Breast epithelium (tissue), 4 donors: ENCODE data around the gene TMC5. TPM values are rescaled to one million over a fixed set of nuclear protein-coding genes. Genes with fewer than 3 reads are reported as not detected.
"Not testable (repeated sequence)": the region's sequence is repeated elsewhere in the genome, so short reads cannot be mapped to it uniquely, and the experiment has no call there.

Experiments used
- DNase-seq, 2 donors: peaks; one replicate each; pipeline ENCODE4 v3.0.0-alpha.2; 2019; ENCODE audit warnings: low spot score in 2 of 2
- H3K27ac ChIP-seq, 2 donors: fragments of 200-600 bp; sonication (generic) in 1 of 2; one replicate each; pipeline ENCODE4 v1.5.1; 2016 to 2019; ENCODE audit warnings: mild to moderate bottlenecking in 1 of 2
- H3K27me3 ChIP-seq, 2 donors: fragments of 200-600 bp; sonication (generic) in 1 of 2; one replicate each; pipeline versions ENCODE4 v1.5.1 to v1.6.0; 2017 to 2019; ENCODE audit warnings: control low read depth in 1 of 2, mild to moderate bottlenecking in 1 of 2
- H3K36me3 ChIP-seq: fragments of 200-600 bp; one replicate; pipeline ENCODE4 v1.5.1; 2019
- H3K4me1 ChIP-seq, 2 donors: fragments of 200-600 bp; sonication (generic); one replicate each; pipeline ENCODE4 v1.5.1; 2016 to 2019; ENCODE audit warnings: control low read depth in 1 of 2
- H3K4me3 ChIP-seq, 3 donors: fragments of 200-600 bp; sonication (generic); 1 replicate in 2 of 3; 2 replicates in 1 of 3; pipeline ENCODE4 v1.5.1; 2016 to 2019; ENCODE audit warnings: mild to moderate bottlenecking in 3 of 3, moderate library complexity in 2 of 3
- H3K9me3 ChIP-seq, 2 donors: fragments of 200-600 bp; sonication (generic) in 1 of 2; one replicate each; pipeline ENCODE4 v1.5.1; 2016 to 2019; ENCODE audit warnings: control low read depth in 1 of 2
- CTCF ChIP-seq, 3 donors: fragments of 450-650 bp; IDR thresholded peaks; one replicate each; pipeline ENCODE4 v1.5.1; 2016 to 2017; ENCODE audit warnings: antibody characterized with exemption in 3 of 3, mild to moderate bottlenecking in 3 of 3, moderate library complexity in 3 of 3
- POLR2A ChIP-seq: fragments of 450-650 bp; IDR thresholded peaks from one replicate; pipeline ENCODE4 v1.6.1; 2016; ENCODE audit warnings: antibody characterized with exemption, mild to moderate bottlenecking, moderate library complexity
- POLR2AphosphoS5 ChIP-seq, 3 donors: sonication (generic); formaldehyde crosslinking; IDR thresholded peaks; one replicate each; pipeline ENCODE4 v1.6.1; 2017; ENCODE audit warnings: antibody characterized with exemption in 3 of 3
- intact Hi-C: fragments of 100-400 bp; cut with DNase I; formaldehyde crosslinking; loops from one replicate; pipeline ENCODE4 v1.15.1; 2023; ENCODE audit warnings: low total_unique reads
- total RNA-seq, 3 donors: library from RNA; depleted of rRNA; stranded (reverse); fragments of >200 nt; gene quantifications; one replicate each; pipeline ENCODE4 v1.1.0, GENCODE V29; 2016

TMC5 gene
- total RNA-seq, 3 donors from 2014 or later = under 0.01 to 40.3 (median 28.8) TPM

- H3K36me3 ChIP-seq = no peaks in the 10 kb centered on the region
- no peak for DNase-seq
- H3K4me3 ChIP-seq = no peak overlapping the region
- H3K27ac ChIP-seq = peak overlapping the region; percentile 66 to 77
- no peaks in the 10 kb centered on the region for H3K27me3 ChIP-seq
- no peaks in the 10 kb centered on the region for H3K4me1 ChIP-seq
- intact Hi-C loops = no loop called here
- no peaks in the 10 kb centered on the region for H3K9me3 ChIP-seq
- TF ChIP-seq POLR2A (no peak), POLR2AphosphoS5 (IDR thresholded peaks at IDR 0.05) (no peak), CTCF (IDR thresholded peaks at IDR 0.05) (no peak)
Measured at GRCh38 chr16:19393226-19394111, 24.2 kb upstream of the TMC5 start.

DNA sequence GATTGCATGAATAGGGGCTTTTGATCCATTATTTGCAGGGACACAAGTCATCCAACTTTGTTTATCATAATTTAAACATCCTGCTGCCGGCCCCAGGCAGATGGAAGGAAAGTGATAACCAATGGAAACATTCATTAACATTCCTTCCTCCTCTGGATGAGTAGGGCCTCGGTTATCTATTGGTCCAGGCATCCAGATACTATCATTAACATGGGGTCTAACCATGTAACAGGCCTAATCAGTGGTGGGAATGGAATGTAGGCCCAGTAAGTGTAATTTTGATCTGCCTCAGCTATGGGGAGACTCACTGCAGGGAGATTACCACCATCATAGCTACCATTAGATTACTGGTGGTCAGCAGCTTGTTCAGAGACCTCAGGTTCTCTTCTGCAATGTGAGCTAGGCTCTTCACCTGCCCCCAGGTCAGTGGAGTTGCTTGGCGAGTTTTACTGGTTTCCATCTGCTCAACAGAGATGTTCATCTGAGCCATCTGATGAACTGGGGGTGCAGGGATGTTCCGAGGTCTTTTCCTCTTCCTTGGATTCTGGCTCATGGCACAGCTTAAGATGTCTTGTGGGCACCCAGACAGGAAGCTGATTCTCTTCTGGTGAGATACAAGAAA, 21.9 kb upstream of the TMC5 start:
- H3K4me1 ChIP-seq, intact Hi-C loops, H3K4me3 ChIP-seq, H3K27me3 ChIP-seq, H3K9me3 ChIP-seq, H3K36me3 ChIP-seq: not testable (repeated sequence)
- peak overlapping the region; percentile 80 to 83 for H3K27ac ChIP-seq
- peak; percentile 53 to 81 for DNase-seq

DNA sequence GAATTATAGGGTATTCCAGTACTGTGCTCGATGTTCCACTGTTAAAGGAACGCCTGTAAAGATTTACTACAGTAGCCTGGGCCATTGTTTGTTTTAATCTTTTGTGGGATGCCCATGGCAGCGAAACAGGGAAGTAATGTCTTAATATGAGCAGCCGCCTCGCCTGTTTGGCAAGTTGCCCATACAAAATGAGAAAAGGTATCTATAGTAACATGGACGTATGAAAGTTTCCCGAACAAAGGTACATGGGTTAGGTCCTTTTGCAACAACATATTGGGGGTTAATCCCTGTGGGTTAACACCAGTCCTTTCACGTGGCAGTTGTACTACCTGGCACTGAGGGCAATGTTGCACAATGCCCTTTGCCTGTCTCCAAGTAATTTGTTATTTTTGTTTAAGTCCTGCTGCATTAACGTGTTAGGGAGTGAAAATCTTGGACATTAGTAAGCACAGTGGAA, 21.1 kb upstream of the TMC5 start:
- Histone ChIP-seq H3K27me3 (no peaks in the 10 kb centered on the region), H3K9me3 (peaks cover 0 to 10% of the 10 kb centered on the region in 2 donors), H3K4me1 (no peaks in the 10 kb centered on the region), H3K4me3 (peak overlapping the region in 1 of 3 donors; percentile 5), H3K27ac (peak overlapping the region; percentile 80 to 83), H3K36me3 (no peaks in the 10 kb centered on the region)
- TF ChIP-seq POLR2A (no peak), POLR2AphosphoS5 (IDR thresholded peaks at IDR 0.05) (no peak), CTCF (IDR thresholded peaks at IDR 0.05) (no peak)
- intact Hi-C loops = no loop called here
- peak; percentile 68 to 74 for DNase-seq

GRCh38 chr16:19397373-19397772, 20.3 kb upstream of the TMC5 start:
- DNase-seq, H3K4me3 ChIP-seq, H3K36me3 ChIP-seq, H3K4me1 ChIP-seq, H3K27me3 ChIP-seq, intact Hi-C loops: not testable (repeated sequence)
- H3K27ac ChIP-seq = peak overlapping the region; percentile 80 to 83
- peaks cover 0 to 18% of the 10 kb centered on the region in 2 donors for H3K9me3 ChIP-seq

DNA sequence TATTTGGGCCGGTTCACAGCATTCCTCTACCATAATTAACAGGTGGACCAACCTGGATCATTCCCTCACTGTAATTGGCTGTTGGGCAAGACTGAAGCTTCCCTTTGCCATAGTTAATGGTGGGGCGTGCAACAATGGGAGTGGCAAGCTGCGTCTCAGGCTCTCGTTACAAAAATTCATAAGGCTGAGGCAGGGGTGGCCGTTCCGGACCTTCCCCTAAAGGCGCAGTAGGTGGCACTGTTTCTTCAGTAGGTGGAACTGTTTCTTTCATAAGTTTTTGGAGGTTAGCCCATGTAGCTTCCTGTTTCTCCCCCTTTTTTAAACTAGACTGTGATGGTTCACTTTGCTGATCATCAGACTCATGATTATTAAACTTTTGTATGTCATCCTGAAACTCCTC, 17.0 kb upstream of the TMC5 start:
- intact Hi-C loops = no loop called here
- H3K4me3 ChIP-seq = no peak overlapping the region
- peaks cover 0 to 20% of the 10 kb centered on the region in 2 donors for H3K9me3 ChIP-seq
- H3K27me3 ChIP-seq = no peaks in the 10 kb centered on the region
- DNase-seq = no peak
- TF ChIP-seq POLR2A (no peak), POLR2AphosphoS5 (IDR thresholded peaks at IDR 0.05) (no peak), CTCF (IDR thresholded peaks at IDR 0.05) (no peak)
- H3K4me1 ChIP-seq = no peaks in the 10 kb centered on the region
- no peaks in the 10 kb centered on the region for H3K36me3 ChIP-seq
- H3K27ac ChIP-seq = no peak overlapping the region

DNA sequence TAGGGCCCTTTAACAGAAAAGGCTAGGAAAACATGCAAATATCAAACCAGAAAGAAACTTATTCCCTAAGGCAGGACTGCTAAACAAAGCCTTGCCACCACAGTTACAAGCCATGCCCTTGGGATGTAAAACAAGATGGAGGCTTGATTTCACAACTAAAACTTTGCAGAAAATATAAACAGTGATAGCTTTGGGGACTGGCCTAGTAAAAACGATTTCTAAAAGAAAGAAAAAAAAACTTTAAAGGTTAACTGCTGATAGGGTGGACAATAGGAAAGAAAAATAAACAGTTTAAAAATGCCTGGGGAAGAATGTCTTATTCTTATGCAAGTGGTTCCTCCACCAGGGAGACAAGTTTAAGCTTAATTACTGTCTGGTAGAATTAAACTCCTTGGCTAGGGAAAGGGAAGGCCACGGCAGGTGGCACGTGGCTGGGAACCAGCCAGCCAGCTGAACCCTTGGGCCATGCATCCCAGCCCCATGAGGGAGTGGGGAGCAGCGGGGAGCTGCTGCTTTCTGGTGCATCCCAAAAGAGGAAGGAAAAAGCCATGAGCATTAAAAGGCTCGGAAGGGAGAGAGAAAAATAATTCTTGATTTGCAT, 10.7 kb upstream of the TMC5 start:
- Histone ChIP-seq H3K27me3 (no peaks in the 10 kb centered on the region), H3K4me1 (peaks cover 0 to 5% of the 10 kb centered on the region in 2 donors), H3K9me3 (peaks cover 8 to 15% of the 10 kb centered on the region in 2 donors), H3K36me3 (no peaks in the 10 kb centered on the region), H3K4me3 (no peak overlapping the region), H3K27ac (no peak overlapping the region)
- no peak for DNase-seq
- intact Hi-C loops = no loop called here
- TF ChIP-seq CTCF (IDR thresholded peaks at IDR 0.05) (no peak), POLR2A (no peak), POLR2AphosphoS5 (IDR thresholded peaks at IDR 0.05) (no peak)
